HepG2 (cell line): Measurements from ENCODE around the gene SLIT3. TPM values are rescaled to one million over a fixed set of nuclear protein-coding genes. Genes with fewer than 3 reads are reported as not detected.
A peak's percentile ranks its signal among the peaks of the same experiment; 100 is the strongest.

ENCODE experiments used
- CHD4 ChIP-seq: fragments of 200-600 bp; sonication (generic); IDR thresholded peaks from 2 replicates; pipeline ENCODE4 v1.7.0; 2017; ENCODE audit warnings: mild to moderate bottlenecking, low read length, borderline replicate concordance
- HOXD1 ChIP-seq: sonication (generic); formaldehyde crosslinking; IDR thresholded peaks from 2 replicates; pipeline ENCODE4 v1.5.0; 2020; ENCODE audit warnings: missing genetic modification reagents
- MTF1 ChIP-seq: sonication (generic); formaldehyde crosslinking; IDR thresholded peaks from 2 replicates; pipeline ENCODE4 v1.5.0; 2020; ENCODE audit warnings: missing genetic modification reagents
- MYNN ChIP-seq: sonication (generic); formaldehyde crosslinking; IDR thresholded peaks from 2 replicates; pipeline ENCODE4 v1.4.0; 2020; ENCODE audit warnings: mild to moderate bottlenecking, low read depth, missing genetic modification reagents
- PTBP1 ChIP-seq: fragments of 200-400 bp; formaldehyde crosslinking; IDR thresholded peaks from 2 replicates; pipeline ENCODE4 v1.6.1; 2018; ENCODE audit warnings: low read length, low read depth; ENCODE audit not compliant: poor library complexity, severe bottlenecking
- SIX1 ChIP-seq: sonication (generic); formaldehyde crosslinking; IDR thresholded peaks from 2 replicates; pipeline ENCODE4 v1.4.0; 2020; ENCODE audit warnings: missing genetic modification reagents, borderline replicate concordance
- SMARCE1 ChIP-seq: fragments of 450-650 bp; IDR thresholded peaks from 2 replicates; pipeline ENCODE4 v1.6.1; 2017; ENCODE audit warnings: borderline replicate concordance
- SPEN ChIP-seq: sonication (generic); formaldehyde crosslinking; IDR thresholded peaks from 2 replicates; pipeline ENCODE4 v1.5.1; 2020; ENCODE audit warnings: low read depth, mild to moderate bottlenecking, missing genetic modification reagents
- SSRP1 ChIP-seq: IDR thresholded peaks from 2 replicates; pipeline ENCODE4 v1.6.1; 2016; ENCODE audit warnings: control low read depth
- TBP ChIP-seq: sonication (generic); formaldehyde crosslinking; IDR thresholded peaks from 2 replicates; pipeline ENCODE4 v1.5.0; 2020; ENCODE audit warnings: missing genetic modification reagents
- TCF7L2 ChIP-seq: IDR thresholded peaks from 2 replicates; pipeline ENCODE4 v1.6.1; 2011; ENCODE audit warnings: mild to moderate bottlenecking, low read depth, low read length, moderate library complexity
- TEAD2 ChIP-seq: sonication (generic); formaldehyde crosslinking; IDR thresholded peaks from 2 replicates; pipeline ENCODE4 v1.9.0; 2021; ENCODE audit warnings: missing genetic modification reagents
- ZNF235 ChIP-seq: sonication (generic); formaldehyde crosslinking; IDR thresholded peaks from 2 replicates; pipeline ENCODE4 v1.8.1; 2023; ENCODE audit warnings: mild to moderate bottlenecking, missing genetic modification reagents, borderline replicate concordance
- ZNF329 ChIP-seq: sonication (generic); formaldehyde crosslinking; IDR thresholded peaks from 2 replicates; pipeline ENCODE4 v1.9.0; 2021; ENCODE audit warnings: low read depth, mild to moderate bottlenecking, missing genetic modification reagents
- ZNF607 ChIP-seq: sonication (generic); formaldehyde crosslinking; IDR thresholded peaks from 2 replicates; pipeline ENCODE4 v1.5.1; 2020; ENCODE audit warnings: missing genetic modification reagents, mild to moderate bottlenecking, borderline replicate concordance
- ZNF644 ChIP-seq: IDR thresholded peaks from 2 replicates; pipeline ENCODE4 v1.6.1; 2016; ENCODE audit warnings: low read depth
- ZNF672 ChIP-seq: sonication (generic); formaldehyde crosslinking; IDR thresholded peaks from 2 replicates; pipeline ENCODE4 v1.8.1; 2022; ENCODE audit warnings: missing genetic modification reagents
- ZNF883 ChIP-seq: sonication (generic); formaldehyde crosslinking; IDR thresholded peaks from 2 replicates; pipeline ENCODE4 v1.5.1; 2020; ENCODE audit warnings: mild to moderate bottlenecking, missing genetic modification reagents; ENCODE audit errors: not compliant biosample characterization
- polyA plus RNA-seq, 8 experiments: library from polyadenylated mRNA; depleted of rRNA in 3 of 8; stranded (reverse) in 7 of 8; unstranded in 1 of 8; fragments of >200 nt; fragmentation: Illumina TruSeq in 4 of 8; extraction: Trizol in 4 of 8; gene quantifications; 2 replicates each; pipeline versions ENCODE4 v1.2.1 to v1.2.3, GENCODE V29; 2011 to 2016; ENCODE audit warnings: low read depth in 4 of 8, missing spikeins in 1 of 8, mixed read lengths in 1 of 8; ENCODE audit not compliant: insufficient read depth in 1 of 8
- total RNA-seq, 5 experiments: library from RNA; depleted of rRNA; stranded (reverse); fragments of >200 nt; fragmentation: Illumina TruSeq; extraction: Trizol; gene quantifications; 2 replicates each; pipeline ENCODE4 v1.2.3, GENCODE V29; 2016; ENCODE audit warnings: low read depth in 1 of 5
- TF ChIP-seq, protein P1 (sequence below): sonication (generic); formaldehyde crosslinking; IDR thresholded peaks from 2 replicates; pipeline ENCODE4 v1.5.1; 2020; ENCODE audit warnings: mild to moderate bottlenecking, missing genetic modification reagents, borderline replicate concordance
- TF ChIP-seq, protein P2 (sequence below): sonication (generic); formaldehyde crosslinking; IDR thresholded peaks from 2 replicates; pipeline ENCODE4 v1.4.0; 2020; ENCODE audit warnings: missing genetic modification reagents, borderline replicate concordance

SLIT3 gene
- total and polyA plus RNA-seq, 2 of the 13 experiments (the other 11 are each of a cell fraction or from before 2014, with no cell fraction given), result not detected

DNA sequence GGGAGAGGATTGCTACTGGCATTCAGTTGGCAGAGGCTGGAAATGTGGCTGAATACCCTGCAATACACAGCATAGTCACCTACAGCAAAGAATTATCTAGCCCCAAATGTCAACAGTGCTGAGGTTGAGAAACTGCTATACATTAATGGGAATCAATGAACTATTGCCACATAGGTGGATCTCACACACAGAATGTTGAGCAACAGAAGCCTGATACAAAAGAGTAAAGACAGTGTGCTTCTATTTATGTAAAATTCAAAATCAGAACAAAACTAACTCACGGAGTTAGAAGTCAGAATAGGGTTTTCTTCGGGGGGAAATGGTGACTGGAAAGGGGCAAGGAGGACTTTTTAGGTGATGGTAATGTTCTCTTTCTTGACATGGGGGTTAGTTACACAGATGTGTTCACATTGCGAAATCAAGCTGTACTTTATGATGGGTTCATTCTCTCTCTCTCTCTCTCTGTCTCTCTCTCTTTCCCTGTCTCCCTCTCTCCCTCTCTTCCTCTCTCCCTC, 676.0 kb downstream of the SLIT3 start (continued):
- TF ChIP-seq ZNF672 (CRISPR knock-in tag) (no peak), TEAD2 (CRISPR knock-in tag) (no peak), MTF1 (CRISPR knock-in tag) (no peak), TCF7L2 (no peak), ZNF235 (no peak), HOXD1 (CRISPR knock-in tag) (0 out of 2 replicates have a peak, but pooled peaks have one; percentile 74), PTBP1 (no peak), ZNF329 (CRISPR knock-in tag) (no peak), CHD4 (peak; percentile 78), TBP (CRISPR knock-in tag) (no peak), SMARCE1 (no peak), MYNN (CRISPR knock-in tag) (no peak), SIX1 (CRISPR knock-in tag) (peak; percentile 78; the same call in 1 of the 2 replicates), ZNF883 (CRISPR knock-in tag) (no peak), ZNF644 (CRISPR knock-in tag) (no peak), SPEN (CRISPR knock-in tag) (peak; percentile 67), ZNF607 (CRISPR knock-in tag) (no peak), SSRP1 (CRISPR knock-in tag) (no peak)
- TF ChIP-seq, protein P1, sequence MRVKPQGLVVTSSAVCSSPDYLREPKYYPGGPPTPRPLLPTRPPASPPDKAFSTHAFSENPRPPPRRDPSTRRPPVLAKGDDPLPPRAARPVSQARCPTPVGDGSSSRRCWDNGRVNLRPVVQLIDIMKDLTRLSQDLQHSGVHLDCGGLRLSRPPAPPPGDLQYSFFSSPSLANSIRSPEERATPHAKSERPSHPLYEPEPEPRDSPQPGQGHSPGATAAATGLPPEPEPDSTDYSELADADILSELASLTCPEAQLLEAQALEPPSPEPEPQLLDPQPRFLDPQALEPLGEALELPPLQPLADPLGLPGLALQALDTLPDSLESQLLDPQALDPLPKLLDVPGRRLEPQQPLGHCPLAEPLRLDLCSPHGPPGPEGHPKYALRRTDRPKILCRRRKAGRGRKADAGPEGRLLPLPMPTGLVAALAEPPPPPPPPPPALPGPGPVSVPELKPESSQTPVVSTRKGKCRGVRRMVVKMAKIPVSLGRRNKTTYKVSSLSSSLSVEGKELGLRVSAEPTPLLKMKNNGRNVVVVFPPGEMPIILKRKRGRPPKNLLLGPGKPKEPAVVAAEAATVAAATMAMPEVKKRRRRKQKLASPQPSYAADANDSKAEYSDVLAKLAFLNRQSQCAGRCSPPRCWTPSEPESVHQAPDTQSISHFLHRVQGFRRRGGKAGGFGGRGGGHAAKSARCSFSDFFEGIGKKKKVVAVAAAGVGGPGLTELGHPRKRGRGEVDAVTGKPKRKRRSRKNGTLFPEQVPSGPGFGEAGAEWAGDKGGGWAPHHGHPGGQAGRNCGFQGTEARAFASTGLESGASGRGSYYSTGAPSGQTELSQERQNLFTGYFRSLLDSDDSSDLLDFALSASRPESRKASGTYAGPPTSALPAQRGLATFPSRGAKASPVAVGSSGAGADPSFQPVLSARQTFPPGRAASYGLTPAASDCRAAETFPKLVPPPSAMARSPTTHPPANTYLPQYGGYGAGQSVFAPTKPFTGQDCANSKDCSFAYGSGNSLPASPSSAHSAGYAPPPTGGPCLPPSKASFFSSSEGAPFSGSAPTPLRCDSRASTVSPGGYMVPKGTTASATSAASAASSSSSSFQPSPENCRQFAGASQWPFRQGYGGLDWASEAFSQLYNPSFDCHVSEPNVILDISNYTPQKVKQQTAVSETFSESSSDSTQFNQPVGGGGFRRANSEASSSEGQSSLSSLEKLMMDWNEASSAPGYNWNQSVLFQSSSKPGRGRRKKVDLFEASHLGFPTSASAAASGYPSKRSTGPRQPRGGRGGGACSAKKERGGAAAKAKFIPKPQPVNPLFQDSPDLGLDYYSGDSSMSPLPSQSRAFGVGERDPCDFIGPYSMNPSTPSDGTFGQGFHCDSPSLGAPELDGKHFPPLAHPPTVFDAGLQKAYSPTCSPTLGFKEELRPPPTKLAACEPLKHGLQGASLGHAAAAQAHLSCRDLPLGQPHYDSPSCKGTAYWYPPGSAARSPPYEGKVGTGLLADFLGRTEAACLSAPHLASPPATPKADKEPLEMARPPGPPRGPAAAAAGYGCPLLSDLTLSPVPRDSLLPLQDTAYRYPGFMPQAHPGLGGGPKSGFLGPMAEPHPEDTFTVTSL (CRISPR knock-in tag), result peak; percentile 91
- TF ChIP-seq, protein P2, sequence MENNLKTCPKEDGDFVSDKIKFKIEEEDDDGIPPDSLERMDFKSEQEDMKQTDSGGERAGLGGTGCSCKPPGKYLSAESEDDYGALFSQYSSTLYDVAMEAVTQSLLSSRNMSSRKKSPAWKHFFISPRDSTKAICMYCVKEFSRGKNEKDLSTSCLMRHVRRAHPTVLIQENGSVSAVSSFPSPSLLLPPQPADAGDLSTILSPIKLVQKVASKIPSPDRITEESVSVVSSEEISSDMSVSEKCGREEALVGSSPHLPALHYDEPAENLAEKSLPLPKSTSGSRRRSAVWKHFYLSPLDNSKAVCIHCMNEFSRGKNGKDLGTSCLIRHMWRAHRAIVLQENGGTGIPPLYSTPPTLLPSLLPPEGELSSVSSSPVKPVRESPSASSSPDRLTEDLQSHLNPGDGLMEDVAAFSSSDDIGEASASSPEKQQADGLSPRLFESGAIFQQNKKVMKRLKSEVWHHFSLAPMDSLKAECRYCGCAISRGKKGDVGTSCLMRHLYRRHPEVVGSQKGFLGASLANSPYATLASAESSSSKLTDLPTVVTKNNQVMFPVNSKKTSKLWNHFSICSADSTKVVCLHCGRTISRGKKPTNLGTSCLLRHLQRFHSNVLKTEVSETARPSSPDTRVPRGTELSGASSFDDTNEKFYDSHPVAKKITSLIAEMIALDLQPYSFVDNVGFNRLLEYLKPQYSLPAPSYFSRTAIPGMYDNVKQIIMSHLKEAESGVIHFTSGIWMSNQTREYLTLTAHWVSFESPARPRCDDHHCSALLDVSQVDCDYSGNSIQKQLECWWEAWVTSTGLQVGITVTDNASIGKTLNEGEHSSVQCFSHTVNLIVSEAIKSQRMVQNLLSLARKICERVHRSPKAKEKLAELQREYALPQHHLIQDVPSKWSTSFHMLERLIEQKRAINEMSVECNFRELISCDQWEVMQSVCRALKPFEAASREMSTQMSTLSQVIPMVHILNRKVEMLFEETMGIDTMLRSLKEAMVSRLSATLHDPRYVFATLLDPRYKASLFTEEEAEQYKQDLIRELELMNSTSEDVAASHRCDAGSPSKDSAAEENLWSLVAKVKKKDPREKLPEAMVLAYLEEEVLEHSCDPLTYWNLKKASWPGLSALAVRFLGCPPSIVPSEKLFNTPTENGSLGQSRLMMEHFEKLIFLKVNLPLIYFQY (CRISPR knock-in tag), result no peak
